ENCODE measurements around the gene STAT5B.
"Not testable (repeated sequence)": the region's sequence is repeated elsewhere in the genome, so short reads cannot be mapped to it uniquely, and the experiment has no call there.

Gene STAT5B

GRCh38 chr17:42233156-42233555 is 43.0 kb downstream of the STAT5B start:
- no peak for DNase-seq (ENCODE audit: low spot score)

GRCh38 chr17:42230225-42230624 is 46.0 kb downstream of the STAT5B start:
- no peak for DNase-seq (ENCODE audit: low spot score)

GRCh38 chr17:42227849-42228700 is 48.1 kb downstream of the STAT5B start:
- no peak for DNase-seq (ENCODE audit: low spot score)

- no peak for DNase-seq (ENCODE audit: low spot score)
These were observed 50.5 kb downstream of the STAT5B start for GRCh38 chr17:42225646-42226045.

- no peak for DNase-seq (ENCODE audit: low spot score)
These were observed 51.5 kb downstream of the STAT5B start for GRCh38 chr17:42224651-42225050.

GRCh38 chr17:42221886-42222745 is 54.1 kb downstream of the STAT5B start:
- DNase-seq (ENCODE audit: low spot score): peak; percentile 39

GRCh38 chr17:42219280-42219679 is 56.9 kb downstream of the STAT5B start:
- not testable (repeated sequence) for DNase-seq (ENCODE audit: low spot score)

- DNase-seq (ENCODE audit: low spot score): no peak
These were observed 62.0 kb downstream of the STAT5B start for GRCh38 chr17:42214156-42214555.

GRCh38 chr17:42212382-42212781 is 63.8 kb downstream of the STAT5B start:
- DNase-seq (ENCODE audit: low spot score): no peak

- DNase-seq (ENCODE audit: low spot score): not testable (repeated sequence)
These were observed 64.3 kb downstream of the STAT5B start for GRCh38 chr17:42211921-42212341.

- DNase-seq (ENCODE audit: low spot score): no peak
These were observed 66.1 kb downstream of the STAT5B start for GRCh38 chr17:42210046-42210445.

- DNase-seq (ENCODE audit: low spot score): not testable (repeated sequence)
These were observed 70.0 kb downstream of the STAT5B start for GRCh38 chr17:42206153-42206612.

- DNase-seq (ENCODE audit: low spot score): no peak
These were observed 72.8 kb downstream of the STAT5B start for GRCh38 chr17:42203354-42203753.

GRCh38 chr17:42202696-42203095 is 73.5 kb downstream of the STAT5B start:
- no peak for DNase-seq (ENCODE audit: low spot score)

- DNase-seq (ENCODE audit: low spot score): no peak
These were observed 74.0 kb downstream of the STAT5B start for GRCh38 chr17:42202159-42202558.

- DNase-seq (ENCODE audit: low spot score): no peak
These were observed 74.8 kb downstream of the STAT5B start for GRCh38 chr17:42201458-42201772.

- DNase-seq (ENCODE audit: low spot score): no peak
These were observed 75.3 kb downstream of the STAT5B start for GRCh38 chr17:42200706-42201457.

- DNase-seq (ENCODE audit: low spot score): no peak
These were observed 76.7 kb downstream of the STAT5B start for GRCh38 chr17:42199416-42200011.

- DNase-seq (ENCODE audit: low spot score): no peak
These were observed 77.3 kb downstream of the STAT5B start for GRCh38 chr17:42198897-42199296.

GRCh38 chr17:42197564-42198156 is 78.5 kb downstream of the STAT5B start:
- no peak for DNase-seq (ENCODE audit: low spot score)
